Stomach (tissue), 9 donors: Measurements from ENCODE around the gene CYS1. TPM values are rescaled to one million over a fixed set of nuclear protein-coding genes. Genes with fewer than 3 reads are reported as not detected.

Experiments used
- DNase-seq, 2 donors: peaks; one replicate each; pipeline versions ENCODE4 v3.0.0 to v3.0.0-alpha.2; 2013 to 2019
- H3K27ac ChIP-seq, 5 donors: fragments of 200-600 bp in 4 of 5; sonication (generic) in 4 of 5; one replicate each; pipeline ENCODE4 v1.5.1; 2013 to 2019; ENCODE audit warnings: mild to moderate bottlenecking in 1 of 5, moderate library complexity in 1 of 5
- H3K27me3 ChIP-seq, 3 donors: fragments of 200-600 bp; sonication (generic); one replicate each; pipeline ENCODE4 v1.5.1; 2017 to 2019; ENCODE audit warnings: mixed run types in 1 of 3
- H3K36me3 ChIP-seq, 4 donors: fragments of 200-600 bp; sonication (generic); 1 replicate in 3 of 4; 2 replicates in 1 of 4; pipeline ENCODE4 v1.5.1; 2016 to 2019
- H3K4me1 ChIP-seq, 4 donors: fragments of 200-600 bp; sonication (generic); one replicate each; pipeline ENCODE4 v1.5.1; 2016 to 2019
- H3K4me3 ChIP-seq, 4 donors: fragments of 200-600 bp; sonication (generic) in 3 of 4; one replicate each; pipeline ENCODE4 v1.5.1; 2016 to 2019; ENCODE audit warnings: mild to moderate bottlenecking in 1 of 4
- H3K9me3 ChIP-seq, 4 donors: fragments of 200-600 bp; sonication (generic); one replicate each; pipeline ENCODE4 v1.5.1; 2016 to 2019
- CTCF ChIP-seq, 7 experiments: fragments of 450-650 bp in 4 of 7; fragments of 200-600 bp in 3 of 7; sonication (generic) in 3 of 7; IDR thresholded peaks; one replicate each; pipeline ENCODE4 v1.5.1; 2016 to 2019; ENCODE audit warnings: antibody characterized with exemption in 7 of 7, control low read depth in 2 of 7, mild to moderate bottlenecking in 1 of 7
- EP300 ChIP-seq: sonication (generic); formaldehyde crosslinking; IDR thresholded peaks from one replicate; pipeline ENCODE4 v1.6.1; 2017; ENCODE audit warnings: antibody characterized with exemption
- POLR2A ChIP-seq, 4 donors: fragments of 450-650 bp; IDR thresholded peaks; one replicate each; pipeline ENCODE4 v1.6.1; 2016; ENCODE audit warnings: antibody characterized with exemption in 4 of 4, control low read depth in 2 of 4, mild to moderate bottlenecking in 1 of 4, moderate library complexity in 1 of 4
- POLR2AphosphoS5 ChIP-seq, 3 donors: sonication (generic); formaldehyde crosslinking; IDR thresholded peaks; one replicate each; pipeline ENCODE4 v1.6.1; 2016; ENCODE audit warnings: antibody characterized with exemption in 3 of 3
- WGBS, 5 donors: extraction: QIAGEN DNeasy Blood & Tissue Kit in 3 of 5; methylation state at CpG; one replicate each; pipeline versions ENCODE4 v1.1.5 to v1.1.7; 2013 to 2018; 5-methylcytosine and 5-hydroxymethylcytosine counted together
- intact Hi-C: fragments of 100-400 bp; cut with DNase I; formaldehyde crosslinking; loops from one replicate; pipeline ENCODE4 v1.15.1; 2023; ENCODE audit warnings: low total_unique reads
- polyA plus RNA-seq, 3 donors: library from polyadenylated mRNA; stranded (reverse); fragments of 200-250 nt; gene quantifications; one replicate each; pipeline ENCODE4 v1.2.3, GENCODE V29; 2013
- total RNA-seq, 5 donors: library from RNA; depleted of rRNA; stranded (reverse); fragments of >200 nt; gene quantifications; one replicate each; pipeline versions ENCODE4 v1.1.0 to v1.2.3, GENCODE V29; 2014 to 2016
- donor health status: healthy with polysubstance abuse.
- donor health status: Bipolar disorder and iron deficiency.
- donor health status: healthy.

CYS1 gene
- total and polyA plus RNA-seq, 8 donors = 1.1 to 33.8 (median 3.9) TPM; not detected in 1

GRCh38 chr2:10036095-10036884, 43.9 kb downstream of the CYS1 start:
- Histone ChIP-seq H3K36me3 (no peaks in the 10 kb centered on the region), H3K27ac (peak overlapping the region; percentile 0 to 99 (median 74)), H3K9me3 (no peaks in the 10 kb centered on the region), H3K27me3 (no peaks in the 10 kb centered on the region), H3K4me3 (no peak overlapping the region), H3K4me1 (peaks cover 20 to 67% (median 53%) of the 10 kb centered on the region in 4 donors)
- TF ChIP-seq EP300 = no peak
- no peak for TF ChIP-seq POLR2A (IDR thresholded peaks at IDR 0.05)
- peak in 4 of 7 experiments; percentile 36 to 48 (median 42) for TF ChIP-seq CTCF (IDR thresholded peaks at IDR 0.05)
- TF ChIP-seq POLR2AphosphoS5 (IDR thresholded peaks at IDR 0.05) = peak in 1 of 3 donors; percentile 17
- intact Hi-C loops = no loop called here
- peak; percentile 75 to 91 for DNase-seq
- 22 to 38% (median 25%) methylated on average over 12 to 14 of the region's 14 CpGs for WGBS, 5 donors

GRCh38 chr2:10035633-10036032, 44.6 kb downstream of the CYS1 start:
- 59 to 76% (median 65%) methylated on average over 4 to 5 of the region's 5 CpGs for WGBS, 5 donors
- no peaks in the 10 kb centered on the region for H3K36me3 ChIP-seq
- DNase-seq = no peak
- TF ChIP-seq EP300 (no peak), POLR2AphosphoS5 (IDR thresholded peaks at IDR 0.05) (no peak), CTCF (IDR thresholded peaks at IDR 0.05) (no peak), POLR2A (IDR thresholded peaks at IDR 0.05) (no peak)
- peaks cover 20 to 61% (median 47%) of the 10 kb centered on the region in 4 donors for H3K4me1 ChIP-seq
- peak overlapping the region in 4 of 5 donors; percentile 52 to 99 (median 76) for H3K27ac ChIP-seq
- no peaks in the 10 kb centered on the region for H3K9me3 ChIP-seq
- intact Hi-C loops = no loop called here
- H3K27me3 ChIP-seq = no peaks in the 10 kb centered on the region
- H3K4me3 ChIP-seq = no peak overlapping the region

GRCh38 chr2:10035053-10035422, 45.2 kb downstream of the CYS1 start:
- Histone ChIP-seq H3K27me3 (no peaks in the 10 kb centered on the region), H3K27ac (peak overlapping the region in 1 of 5 donors; percentile 99), H3K9me3 (no peaks in the 10 kb centered on the region), H3K4me1 (peaks cover 20 to 55% (median 44%) of the 10 kb centered on the region in 4 donors), H3K36me3 (no peaks in the 10 kb centered on the region), H3K4me3 (no peak overlapping the region)
- WGBS, 5 donors = 45 to 62% (median 53%) methylated on average over 3 of the region's 3 CpGs
- DNase-seq = no peak
- TF ChIP-seq POLR2AphosphoS5 (IDR thresholded peaks at IDR 0.05) (no peak), EP300 (no peak), CTCF (IDR thresholded peaks at IDR 0.05) (no peak), POLR2A (IDR thresholded peaks at IDR 0.05) (no peak)
- intact Hi-C loops = no loop called here

- Histone ChIP-seq H3K27ac (no peak overlapping the region), H3K27me3 (no peaks in the 10 kb centered on the region), H3K36me3 (no peaks in the 10 kb centered on the region), H3K4me1 (peaks cover 20 to 55% (median 44%) of the 10 kb centered on the region in 4 donors), H3K9me3 (no peaks in the 10 kb centered on the region), H3K4me3 (no peak overlapping the region)
- intact Hi-C loops = no loop called here
- no peak for DNase-seq
- no peak for TF ChIP-seq POLR2AphosphoS5 (IDR thresholded peaks at IDR 0.05)
- no peak for TF ChIP-seq CTCF (IDR thresholded peaks at IDR 0.05)
- TF ChIP-seq POLR2A (IDR thresholded peaks at IDR 0.05) = no peak
- no peak for TF ChIP-seq EP300
- WGBS, 5 donors = 69 to 76% (median 72%) methylated on average over 12 of the region's 12 CpGs
These were observed 45.7 kb downstream of the CYS1 start for GRCh38 chr2:10034333-10035052.
